Measurements from ENCODE around the gene BICD1.

Gene BICD1

DNA sequence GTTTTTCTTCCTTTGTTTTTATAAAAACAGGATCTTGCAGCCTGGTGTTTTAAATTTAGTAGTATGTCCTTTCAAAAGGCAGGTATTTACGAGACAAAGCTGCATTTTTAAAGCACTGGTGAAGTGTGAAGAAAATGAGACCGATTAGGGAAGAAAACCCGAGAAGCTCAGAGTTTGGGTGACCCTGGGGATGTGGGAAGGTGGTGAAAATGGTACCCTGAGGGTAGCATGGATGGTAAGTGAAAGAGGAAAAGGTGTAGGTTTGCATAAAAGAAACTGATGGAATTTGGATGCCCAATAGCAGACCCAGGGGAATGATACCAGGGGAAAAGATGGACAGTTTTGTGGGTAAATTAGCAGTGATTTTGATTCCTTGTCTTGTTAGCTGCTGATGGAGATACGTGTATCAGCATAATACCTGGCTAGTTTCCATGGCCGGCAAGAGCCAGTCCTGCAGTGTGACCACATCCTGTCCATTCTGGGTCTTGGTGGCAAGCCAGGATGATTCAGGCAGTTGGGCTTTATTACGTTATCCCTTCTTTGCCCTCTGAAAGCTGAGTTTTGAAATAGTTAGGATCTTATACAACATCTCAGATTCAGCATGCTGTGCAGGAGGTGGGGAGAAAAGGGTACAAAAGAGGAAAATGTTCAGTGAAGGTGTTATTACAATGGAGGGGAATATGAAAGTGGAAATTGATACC lies 8.9 kb downstream of the BICD1 start:
- peak; percentile 84 for TF ChIP-seq TCF12 (IDR thresholded peaks at IDR 0.05; ENCODE audit: low read depth)
- TF ChIP-seq TAF1 (IDR thresholded peaks at IDR 0.05; ENCODE audit: low read depth), result no peak
- TF ChIP-seq, protein P1, sequence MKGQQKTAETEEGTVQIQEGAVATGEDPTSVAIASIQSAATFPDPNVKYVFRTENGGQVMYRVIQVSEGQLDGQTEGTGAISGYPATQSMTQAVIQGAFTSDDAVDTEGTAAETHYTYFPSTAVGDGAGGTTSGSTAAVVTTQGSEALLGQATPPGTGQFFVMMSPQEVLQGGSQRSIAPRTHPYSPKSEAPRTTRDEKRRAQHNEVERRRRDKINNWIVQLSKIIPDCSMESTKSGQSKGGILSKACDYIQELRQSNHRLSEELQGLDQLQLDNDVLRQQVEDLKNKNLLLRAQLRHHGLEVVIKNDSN (IDR thresholded peaks at IDR 0.05), result peak; percentile 16; the same call in 1 of the 2 replicates
- TF ChIP-seq, protein P2, sequence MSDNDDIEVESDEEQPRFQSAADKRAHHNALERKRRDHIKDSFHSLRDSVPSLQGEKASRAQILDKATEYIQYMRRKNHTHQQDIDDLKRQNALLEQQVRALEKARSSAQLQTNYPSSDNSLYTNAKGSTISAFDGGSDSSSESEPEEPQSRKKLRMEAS (IDR thresholded peaks at IDR 0.05), result 0 out of 2 replicates have a peak, but pooled peaks have one; percentile 35
- peak; percentile 39; the same call in 1 of the 2 replicates for TF ChIP-seq CREB1 (IDR thresholded peaks at IDR 0.05; ENCODE audit: low read depth)
- TF ChIP-seq EGR1 (IDR thresholded peaks at IDR 0.05), result no peak
- TF ChIP-seq, protein P3, sequence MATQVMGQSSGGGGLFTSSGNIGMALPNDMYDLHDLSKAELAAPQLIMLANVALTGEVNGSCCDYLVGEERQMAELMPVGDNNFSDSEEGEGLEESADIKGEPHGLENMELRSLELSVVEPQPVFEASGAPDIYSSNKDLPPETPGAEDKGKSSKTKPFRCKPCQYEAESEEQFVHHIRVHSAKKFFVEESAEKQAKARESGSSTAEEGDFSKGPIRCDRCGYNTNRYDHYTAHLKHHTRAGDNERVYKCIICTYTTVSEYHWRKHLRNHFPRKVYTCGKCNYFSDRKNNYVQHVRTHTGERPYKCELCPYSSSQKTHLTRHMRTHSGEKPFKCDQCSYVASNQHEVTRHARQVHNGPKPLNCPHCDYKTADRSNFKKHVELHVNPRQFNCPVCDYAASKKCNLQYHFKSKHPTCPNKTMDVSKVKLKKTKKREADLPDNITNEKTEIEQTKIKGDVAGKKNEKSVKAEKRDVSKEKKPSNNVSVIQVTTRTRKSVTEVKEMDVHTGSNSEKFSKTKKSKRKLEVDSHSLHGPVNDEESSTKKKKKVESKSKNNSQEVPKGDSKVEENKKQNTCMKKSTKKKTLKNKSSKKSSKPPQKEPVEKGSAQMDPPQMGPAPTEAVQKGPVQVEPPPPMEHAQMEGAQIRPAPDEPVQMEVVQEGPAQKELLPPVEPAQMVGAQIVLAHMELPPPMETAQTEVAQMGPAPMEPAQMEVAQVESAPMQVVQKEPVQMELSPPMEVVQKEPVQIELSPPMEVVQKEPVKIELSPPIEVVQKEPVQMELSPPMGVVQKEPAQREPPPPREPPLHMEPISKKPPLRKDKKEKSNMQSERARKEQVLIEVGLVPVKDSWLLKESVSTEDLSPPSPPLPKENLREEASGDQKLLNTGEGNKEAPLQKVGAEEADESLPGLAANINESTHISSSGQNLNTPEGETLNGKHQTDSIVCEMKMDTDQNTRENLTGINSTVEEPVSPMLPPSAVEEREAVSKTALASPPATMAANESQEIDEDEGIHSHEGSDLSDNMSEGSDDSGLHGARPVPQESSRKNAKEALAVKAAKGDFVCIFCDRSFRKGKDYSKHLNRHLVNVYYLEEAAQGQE (IDR thresholded peaks at IDR 0.05; ENCODE audit: low read depth), result no peak
- peak; percentile 51 for TF ChIP-seq FOXM1 (IDR thresholded peaks at IDR 0.05; ENCODE audit: borderline replicate concordance, low read depth)
- peak; percentile 88 for TF ChIP-seq CEBPB (IDR thresholded peaks at IDR 0.05)
- TF ChIP-seq TEAD4 (IDR thresholded peaks at IDR 0.05), result peak; percentile 76
- no peak for TF ChIP-seq ZBTB7A (IDR thresholded peaks at IDR 0.05; ENCODE audit: low read depth)
- TF ChIP-seq YY1 (IDR thresholded peaks at IDR 0.05; ENCODE audit: low read depth), result peak; percentile 27; the same call in 1 of the 2 replicates
- TF ChIP-seq RAD21 (IDR thresholded peaks at IDR 0.05; ENCODE audit: low read depth), result no peak; the same call in 1 of the 2 replicates
- TF ChIP-seq NFIC (IDR thresholded peaks at IDR 0.05), result peak; percentile 95
- TF ChIP-seq EP300 (IDR thresholded peaks at IDR 0.05; ENCODE audit: borderline replicate concordance), result peak; percentile 83

DNA sequence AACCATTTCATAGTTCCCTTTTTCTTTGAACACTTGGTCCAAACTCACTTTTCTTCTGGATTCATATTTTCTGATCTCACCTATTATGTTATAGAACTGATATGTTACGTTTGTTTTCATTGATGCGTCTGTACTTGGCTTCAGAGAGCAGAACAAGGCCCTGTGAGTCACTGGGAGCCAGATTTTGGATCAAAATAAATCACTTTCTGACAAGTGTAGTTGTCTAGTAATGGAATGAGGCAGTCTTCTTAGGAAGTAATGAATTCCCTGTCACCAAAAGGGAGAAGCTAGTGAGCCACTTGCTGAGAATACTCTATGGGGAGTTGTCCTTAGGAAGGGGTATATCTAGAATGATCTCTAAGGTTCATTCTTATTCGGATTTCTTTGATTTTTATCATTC lies 10.2 kb downstream of the BICD1 start:
- no peak for TF ChIP-seq FOXM1 (IDR thresholded peaks at IDR 0.05; ENCODE audit: borderline replicate concordance, low read depth)

DNA sequence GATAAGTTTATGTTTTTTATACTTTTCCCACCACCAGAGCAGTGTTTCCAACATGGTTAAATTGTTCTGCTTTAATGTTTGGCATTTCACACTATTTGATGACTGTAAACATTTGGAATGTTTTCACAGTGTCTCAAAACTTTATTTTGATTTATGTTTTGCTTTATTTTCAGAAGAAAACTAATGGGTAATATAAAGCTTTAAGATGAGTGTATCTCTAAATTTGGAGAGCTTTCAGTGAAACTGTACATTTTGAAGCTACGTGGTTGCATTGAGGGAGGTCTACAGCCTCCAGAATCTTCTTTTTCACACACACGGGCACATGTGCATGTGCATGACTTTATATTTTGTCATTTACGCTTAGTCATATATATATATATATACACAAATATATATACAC lies 10.7 kb downstream of the BICD1 start:
- no peak for TF ChIP-seq EGR1 (IDR thresholded peaks at IDR 0.05)

DNA sequence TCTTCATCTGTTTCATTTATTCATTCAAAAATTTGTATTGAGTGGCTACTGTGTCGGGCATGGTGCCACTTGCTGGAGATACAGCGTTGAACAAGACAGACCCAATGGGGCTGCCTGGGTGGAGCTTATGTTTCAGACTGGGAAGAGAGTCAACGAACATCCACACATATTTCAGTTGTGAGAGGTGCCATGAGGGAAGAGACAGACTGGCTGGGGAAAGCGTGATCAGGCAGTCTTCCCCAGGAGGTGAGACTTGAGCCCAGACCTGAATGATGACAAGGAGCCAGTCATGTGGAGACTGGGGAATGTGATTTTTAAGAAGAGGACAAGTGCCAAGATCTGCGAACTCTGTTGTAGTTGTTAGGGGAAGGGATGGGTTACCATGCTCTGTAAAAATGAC lies 12.2 kb downstream of the BICD1 start:
- TF ChIP-seq ZBTB7A (IDR thresholded peaks at IDR 0.05; ENCODE audit: low read depth) (no peak), CEBPB (IDR thresholded peaks at IDR 0.05) (no peak), CREB1 (IDR thresholded peaks at IDR 0.05; ENCODE audit: low read depth) (no peak), TEAD4 (IDR thresholded peaks at IDR 0.05) (no peak), TCF12 (IDR thresholded peaks at IDR 0.05; ENCODE audit: low read depth) (no peak), EGR1 (IDR thresholded peaks at IDR 0.05) (no peak), NFIC (IDR thresholded peaks at IDR 0.05) (no peak), EP300 (IDR thresholded peaks at IDR 0.05; ENCODE audit: borderline replicate concordance) (no peak), YY1 (IDR thresholded peaks at IDR 0.05; ENCODE audit: low read depth) (no peak), TAF1 (IDR thresholded peaks at IDR 0.05; ENCODE audit: low read depth) (no peak), RAD21 (IDR thresholded peaks at IDR 0.05; ENCODE audit: low read depth) (no peak)
- TF ChIP-seq, protein P2 (IDR thresholded peaks at IDR 0.05), result no peak
- TF ChIP-seq, protein P3 (IDR thresholded peaks at IDR 0.05; ENCODE audit: low read depth), result no peak
- TF ChIP-seq, protein P1 (IDR thresholded peaks at IDR 0.05), result no peak

DNA sequence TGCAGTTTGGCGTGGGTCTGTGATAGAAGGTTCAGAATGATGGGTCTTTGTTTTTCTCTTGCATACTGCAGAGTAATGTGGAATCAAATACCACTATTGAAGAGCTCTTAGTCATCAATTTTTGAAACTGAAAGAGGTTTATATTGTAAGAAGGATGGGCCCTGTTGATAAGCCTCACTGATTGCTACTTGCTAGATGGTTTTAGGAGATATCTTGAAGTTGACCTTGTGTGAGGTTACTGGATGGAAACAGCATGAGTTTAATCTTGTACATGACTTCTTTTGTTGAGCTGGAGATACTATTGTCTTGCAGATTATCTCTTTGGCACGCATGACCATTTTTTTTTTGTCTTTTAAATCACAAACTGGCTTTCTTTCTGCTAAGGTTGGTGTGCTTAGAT lies 13.8 kb downstream of the BICD1 start:
- TF ChIP-seq EP300 (IDR thresholded peaks at IDR 0.05; ENCODE audit: borderline replicate concordance), result no peak
- TF ChIP-seq, protein P2 (IDR thresholded peaks at IDR 0.05), result no peak
- no peak for TF ChIP-seq TEAD4 (IDR thresholded peaks at IDR 0.05)
- TF ChIP-seq EGR1 (IDR thresholded peaks at IDR 0.05), result no peak
- no peak for TF ChIP-seq CEBPB (IDR thresholded peaks at IDR 0.05)
- TF ChIP-seq, protein P3 (IDR thresholded peaks at IDR 0.05; ENCODE audit: low read depth), result no peak
- no peak for TF ChIP-seq FOXM1 (IDR thresholded peaks at IDR 0.05; ENCODE audit: borderline replicate concordance, low read depth)
- TF ChIP-seq ZBTB7A (IDR thresholded peaks at IDR 0.05; ENCODE audit: low read depth), result no peak
- TF ChIP-seq CREB1 (IDR thresholded peaks at IDR 0.05; ENCODE audit: low read depth), result no peak
- no peak for TF ChIP-seq TCF12 (IDR thresholded peaks at IDR 0.05; ENCODE audit: low read depth)
- TF ChIP-seq NFIC (IDR thresholded peaks at IDR 0.05), result no peak
- no peak for TF ChIP-seq YY1 (IDR thresholded peaks at IDR 0.05; ENCODE audit: low read depth)
- no peak for TF ChIP-seq RAD21 (IDR thresholded peaks at IDR 0.05; ENCODE audit: low read depth)
- no peak for TF ChIP-seq TAF1 (IDR thresholded peaks at IDR 0.05; ENCODE audit: low read depth)
- TF ChIP-seq, protein P1 (IDR thresholded peaks at IDR 0.05), result no peak
